ENCODE measurements around the gene RAB33B.

RAB33B gene

GRCh38 chr4:139511320-139511719, 57.4 kb downstream of the RAB33B start:
- no peak for DNase-seq

- DNase-seq: no peak
These were observed 60.6 kb downstream of the RAB33B start for GRCh38 chr4:139514382-139515059.

GRCh38 chr4:139515531-139515958, 61.6 kb downstream of the RAB33B start:
- no peak for DNase-seq

- DNase-seq: no peak
These were observed 68.0 kb downstream of the RAB33B start for GRCh38 chr4:139521754-139522401.

- no peak for DNase-seq
These were observed 68.5 kb downstream of the RAB33B start for GRCh38 chr4:139522457-139522856.

- DNase-seq: no peak
These were observed 69.2 kb downstream of the RAB33B start for GRCh38 chr4:139523076-139523475.

GRCh38 chr4:139524062-139524631, 70.2 kb downstream of the RAB33B start:
- DNase-seq: no peak

- DNase-seq: no peak
These were observed 71.5 kb downstream of the RAB33B start for GRCh38 chr4:139525414-139525813.

Data from SHP77 treated with DMSO at 0.1 percent for 48 hours (cell line).